ENCODE measurements around the gene SAP30BP. TPM values are rescaled to one million over a fixed set of nuclear protein-coding genes. Genes with fewer than 3 reads are reported as not detected.

The SAP30BP gene
- total RNA-seq, 2 donors from 2014 or later, result 28.5 to 44.6 TPM

DNA sequence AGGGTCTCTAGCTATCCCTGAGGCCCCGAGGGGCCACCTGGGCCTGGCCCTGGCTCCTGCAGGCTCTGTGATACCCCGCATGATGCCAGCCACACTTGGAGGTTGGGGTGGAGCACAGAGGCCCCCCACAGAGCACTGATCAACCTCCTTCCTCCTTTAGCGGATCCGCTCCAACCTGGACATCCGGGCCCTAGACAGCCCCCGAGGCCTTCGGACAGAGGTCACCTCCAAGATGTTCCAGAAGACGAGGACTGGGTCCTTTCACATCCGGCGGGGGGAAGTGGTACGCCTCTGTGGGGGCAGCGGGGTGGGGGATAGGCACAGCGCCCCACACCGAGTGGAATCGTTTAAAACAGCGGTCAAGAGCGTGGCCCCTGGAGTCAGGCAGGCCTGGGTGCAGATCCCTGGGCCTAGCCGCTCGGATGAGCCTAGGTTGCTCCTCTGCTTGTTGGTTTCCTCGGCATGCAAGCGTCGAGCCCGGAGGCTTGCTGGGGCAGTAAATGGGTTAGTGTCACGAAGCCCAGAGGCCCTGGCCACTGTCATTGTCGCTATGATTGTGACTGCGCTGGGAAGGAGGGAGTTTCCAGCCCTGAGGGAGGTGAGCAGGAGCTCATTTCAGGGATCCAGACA lies 64.1 kb downstream of the SAP30BP start:
- DNase-seq (ENCODE audit: low spot score), result no peak
- H3K36me3 ChIP-seq, result no peaks in the 10 kb centered on the region
- TF ChIP-seq, protein P1, sequence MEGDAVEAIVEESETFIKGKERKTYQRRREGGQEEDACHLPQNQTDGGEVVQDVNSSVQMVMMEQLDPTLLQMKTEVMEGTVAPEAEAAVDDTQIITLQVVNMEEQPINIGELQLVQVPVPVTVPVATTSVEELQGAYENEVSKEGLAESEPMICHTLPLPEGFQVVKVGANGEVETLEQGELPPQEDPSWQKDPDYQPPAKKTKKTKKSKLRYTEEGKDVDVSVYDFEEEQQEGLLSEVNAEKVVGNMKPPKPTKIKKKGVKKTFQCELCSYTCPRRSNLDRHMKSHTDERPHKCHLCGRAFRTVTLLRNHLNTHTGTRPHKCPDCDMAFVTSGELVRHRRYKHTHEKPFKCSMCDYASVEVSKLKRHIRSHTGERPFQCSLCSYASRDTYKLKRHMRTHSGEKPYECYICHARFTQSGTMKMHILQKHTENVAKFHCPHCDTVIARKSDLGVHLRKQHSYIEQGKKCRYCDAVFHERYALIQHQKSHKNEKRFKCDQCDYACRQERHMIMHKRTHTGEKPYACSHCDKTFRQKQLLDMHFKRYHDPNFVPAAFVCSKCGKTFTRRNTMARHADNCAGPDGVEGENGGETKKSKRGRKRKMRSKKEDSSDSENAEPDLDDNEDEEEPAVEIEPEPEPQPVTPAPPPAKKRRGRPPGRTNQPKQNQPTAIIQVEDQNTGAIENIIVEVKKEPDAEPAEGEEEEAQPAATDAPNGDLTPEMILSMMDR (IDR thresholded peaks at IDR 0.05), result no peak
- H3K9me3 ChIP-seq, result no peaks in the 10 kb centered on the region
- H3K4me1 ChIP-seq, result no peaks in the 10 kb centered on the region
- H3K4me3 ChIP-seq, result no peak overlapping the region
- no peak overlapping the region for H3K27ac ChIP-seq
- H3K27me3 ChIP-seq, result no peaks in the 10 kb centered on the region

DNA sequence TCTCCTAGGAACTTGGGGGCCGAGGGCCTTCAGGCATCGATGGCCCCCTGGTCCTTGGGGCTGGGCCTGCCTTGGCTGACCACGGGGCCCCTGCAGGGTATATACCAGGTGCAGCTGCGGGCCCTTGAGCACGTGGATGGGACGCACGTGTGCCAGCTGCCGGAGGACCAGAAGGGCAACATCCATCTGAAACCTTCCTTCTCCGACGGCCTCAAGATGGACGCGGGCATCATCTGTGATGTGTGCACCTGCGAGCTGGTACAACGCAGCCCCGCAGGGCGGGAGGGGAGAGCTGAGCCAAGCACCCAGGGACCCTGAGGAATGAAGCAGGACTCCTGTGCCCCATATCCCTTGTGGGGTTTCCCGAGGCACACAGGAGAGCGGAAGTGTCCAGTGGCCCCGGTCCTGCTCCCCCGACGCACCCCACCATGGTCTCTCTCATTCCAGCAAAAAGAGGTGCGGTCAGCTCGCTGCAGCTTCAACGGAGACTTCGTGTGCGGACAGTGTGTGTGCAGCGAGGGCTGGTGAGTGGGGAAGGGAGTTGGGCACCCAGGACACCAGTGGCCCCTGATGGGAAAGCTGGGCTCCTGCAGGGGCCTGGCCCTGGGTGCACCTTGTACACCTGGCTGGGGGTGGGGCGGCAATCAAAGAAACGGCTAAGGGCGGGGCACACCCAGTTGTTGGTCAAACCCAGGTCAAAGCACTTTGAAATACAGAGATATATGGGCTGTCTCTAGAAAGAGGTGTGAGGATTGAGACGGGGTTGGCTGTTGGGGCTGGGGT lies 64.8 kb downstream of the SAP30BP start:
- no peak for DNase-seq (ENCODE audit: low spot score)
- TF ChIP-seq, protein P1 (IDR thresholded peaks at IDR 0.05), result no peak

DNA sequence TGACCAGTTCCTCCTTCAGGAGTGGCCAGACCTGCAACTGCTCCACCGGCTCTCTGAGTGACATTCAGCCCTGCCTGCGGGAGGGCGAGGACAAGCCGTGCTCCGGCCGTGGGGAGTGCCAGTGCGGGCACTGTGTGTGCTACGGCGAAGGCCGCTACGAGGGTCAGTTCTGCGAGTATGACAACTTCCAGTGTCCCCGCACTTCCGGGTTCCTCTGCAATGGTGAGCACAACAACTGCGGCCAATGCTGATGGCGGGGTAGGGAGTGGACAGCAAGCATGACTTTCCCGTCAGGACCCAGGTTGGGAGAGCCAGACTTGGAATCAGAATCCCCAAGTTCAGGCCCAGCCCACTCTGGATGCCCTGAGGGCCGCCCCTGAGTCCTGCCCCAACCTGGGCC lies 66.3 kb downstream of the SAP30BP start:
- no peaks in the 10 kb centered on the region for H3K36me3 ChIP-seq
- no peak overlapping the region for H3K4me3 ChIP-seq
- H3K27ac ChIP-seq, result no peak overlapping the region
- H3K9me3 ChIP-seq, result no peaks in the 10 kb centered on the region
- peaks cover 0 to 6% of the 10 kb centered on the region in 2 donors for H3K4me1 ChIP-seq
- no peak for DNase-seq (ENCODE audit: low spot score)
- TF ChIP-seq, protein P1 (IDR thresholded peaks at IDR 0.05), result no peak
- no peaks in the 10 kb centered on the region for H3K27me3 ChIP-seq

More for the DNA sequence above, 64.8 kb downstream of the SAP30BP start:
- no peaks in the 10 kb centered on the region for H3K36me3 ChIP-seq
- no peaks in the 10 kb centered on the region for H3K9me3 ChIP-seq
- no peak overlapping the region for H3K4me3 ChIP-seq
- no peaks in the 10 kb centered on the region for H3K4me1 ChIP-seq
- H3K27me3 ChIP-seq, result no peaks in the 10 kb centered on the region
- H3K27ac ChIP-seq, result no peak overlapping the region

GRCh38 chr17:75734674-75735294 lies 67.6 kb downstream of the SAP30BP start:
- Histone ChIP-seq H3K27ac (no peak overlapping the region), H3K9me3 (no peaks in the 10 kb centered on the region), H3K27me3 (no peaks in the 10 kb centered on the region), H3K4me1 (peaks cover 0 to 6% of the 10 kb centered on the region in 2 donors), H3K4me3 (no peak overlapping the region), H3K36me3 (no peaks in the 10 kb centered on the region)
- DNase-seq (ENCODE audit: low spot score), result no peak
- TF ChIP-seq, protein P1 (IDR thresholded peaks at IDR 0.05), result no peak

GRCh38 chr17:75736173-75736835 lies 69.2 kb downstream of the SAP30BP start:
- DNase-seq (ENCODE audit: low spot score), result no peak

More at GRCh38 chr17:75736173-75736835, 69.2 kb downstream of the SAP30BP start:
- Histone ChIP-seq H3K27ac (no peak overlapping the region), H3K9me3 (no peaks in the 10 kb centered on the region), H3K4me1 (peaks cover 0 to 6% of the 10 kb centered on the region in 2 donors), H3K27me3 (no peaks in the 10 kb centered on the region), H3K36me3 (no peaks in the 10 kb centered on the region), H3K4me3 (no peak overlapping the region)
- TF ChIP-seq, protein P1 (IDR thresholded peaks at IDR 0.05), result no peak
